Neuronal stem cell (in vitro differentiated cells): Measurements from ENCODE around the gene PROX1.

Source experiments
- DNase-seq: peaks from one replicate; pipeline ENCODE4 v3.0.0-alpha.2; 2013; ENCODE audit warnings: low spot score
- H2AFZ ChIP-seq: one replicate; pipeline ENCODE4 v1.6.1; 2013; ENCODE audit warnings: mild to moderate bottlenecking, low read length, inconsistent platforms
- H2AK5ac ChIP-seq: 2 replicates; pipeline ENCODE4 v1.6.1; 2013; ENCODE audit warnings: low read depth, mild to moderate bottlenecking, inconsistent platforms, low read length, moderate library complexity, mixed read lengths
- H2BK120ac ChIP-seq: 2 replicates; pipeline ENCODE4 v1.6.1; 2013; ENCODE audit warnings: low read depth, mild to moderate bottlenecking, inconsistent platforms, low read length, moderate library complexity, mixed read lengths
- H2BK12ac ChIP-seq: one replicate; pipeline ENCODE4 v1.6.1; 2013; ENCODE audit warnings: low read length, inconsistent platforms
- H2BK15ac ChIP-seq: 2 replicates; pipeline ENCODE4 v1.6.1; 2013; ENCODE audit warnings: mild to moderate bottlenecking, low read length, inconsistent platforms, mixed read lengths
- H2BK5ac ChIP-seq: one replicate; pipeline ENCODE4 v1.6.1; 2013; ENCODE audit warnings: inconsistent platforms, mild to moderate bottlenecking, low read length, moderate library complexity
- H3K14ac ChIP-seq: one replicate; pipeline ENCODE4 v1.6.1; 2013; ENCODE audit warnings: low read length, inconsistent platforms
- H3K18ac ChIP-seq: 2 replicates; pipeline ENCODE4 v1.6.1; 2013; ENCODE audit warnings: low read length, inconsistent platforms
- H3K23ac ChIP-seq: 2 replicates; pipeline ENCODE4 v1.6.1; 2013; ENCODE audit warnings: low read depth, mild to moderate bottlenecking, mixed read lengths, low read length, inconsistent platforms; ENCODE audit not compliant: poor library complexity
- H3K27ac ChIP-seq: replicated peaks from 3 replicates; pipeline ENCODE4 v1.5.1; 2013; ENCODE audit warnings: low read length, inconsistent platforms
- H3K27me3 ChIP-seq, 3 experiments: 2 replicates each; pipeline ENCODE4 v1.6.1; 2013; ENCODE audit warnings: low read length in 3 of 3, mild to moderate bottlenecking in 2 of 3, inconsistent platforms in 1 of 3, low read depth in 1 of 3, mixed read lengths in 1 of 3, moderate library complexity in 1 of 3; ENCODE audit not compliant: control insufficient read depth in 3 of 3, insufficient read depth in 3 of 3
- H3K36me3 ChIP-seq, 2 donors: replicated peaks in 1 of 2; 2 replicates each; pipeline ENCODE4 v1.6.1; 2013; ENCODE audit warnings: low read length in 2 of 2; ENCODE audit not compliant: control insufficient read depth in 2 of 2, insufficient read depth in 2 of 2
- H3K4ac ChIP-seq: 2 replicates; pipeline ENCODE4 v1.6.1; 2013; ENCODE audit warnings: inconsistent platforms, mild to moderate bottlenecking, low read length, moderate library complexity
- H3K4me1 ChIP-seq, 2 donors: 1 replicate in 1 of 2; 2 replicates in 1 of 2; pipeline ENCODE4 v1.6.1; 2013; ENCODE audit warnings: low read length in 2 of 2, low read depth in 1 of 2; ENCODE audit not compliant: control insufficient read depth in 2 of 2, insufficient read depth in 1 of 2
- H3K4me2 ChIP-seq: one replicate; pipeline ENCODE4 v1.6.1; 2013; ENCODE audit warnings: mild to moderate bottlenecking, low read length, inconsistent platforms; ENCODE audit not compliant: insufficient read depth, poor library complexity, severe bottlenecking
- H3K4me3 ChIP-seq, 2 donors: 2 replicates each; pipeline ENCODE4 v1.5.1; 2013; ENCODE audit warnings: low read length in 2 of 2, mild to moderate bottlenecking in 2 of 2, inconsistent platforms in 1 of 2, moderate library complexity in 1 of 2
- H3K79me1 ChIP-seq: one replicate; pipeline ENCODE4 v1.6.1; 2013; ENCODE audit warnings: low read depth, mild to moderate bottlenecking, inconsistent platforms, low read length, moderate library complexity
- H3K9ac ChIP-seq: one replicate; pipeline ENCODE4 v1.6.1; 2013; ENCODE audit warnings: mild to moderate bottlenecking, low read depth, low read length, inconsistent platforms; ENCODE audit not compliant: poor library complexity
- H3K9me3 ChIP-seq, 2 donors: replicated peaks in 1 of 2; 2 replicates each; pipeline versions ENCODE3 to v1.6.1; 2013; ENCODE audit warnings: low read length in 2 of 2, mild to moderate bottlenecking in 2 of 2, inconsistent platforms in 1 of 2, low read depth in 1 of 2, mixed read lengths in 1 of 2, moderate library complexity in 1 of 2; ENCODE audit not compliant: control insufficient read depth in 2 of 2, insufficient read depth in 1 of 2
- H4K8ac ChIP-seq: one replicate; pipeline ENCODE4 v1.6.1; 2013; ENCODE audit warnings: low read depth, mild to moderate bottlenecking, inconsistent platforms, low read length, moderate library complexity
- H4K91ac ChIP-seq: one replicate; pipeline ENCODE4 v1.6.1; 2013; ENCODE audit warnings: low read length, low read depth, mild to moderate bottlenecking, inconsistent platforms; ENCODE audit not compliant: poor library complexity
- WGBS, 2 donors: extraction: QIAGEN DNeasy Blood & Tissue Kit; methylation state at CpG; one replicate each; pipeline ENCODE4 v1.1.7; 2013; ENCODE audit warnings: missing lambda C conversion rate in 2 of 2, mixed read lengths in 1 of 2; ENCODE audit not compliant: insufficient read length in 2 of 2, insufficient replicate concordance in 1 of 2; ENCODE audit errors: extremely low coverage in 2 of 2; 5-methylcytosine and 5-hydroxymethylcytosine counted together

PROX1 gene

DNA sequence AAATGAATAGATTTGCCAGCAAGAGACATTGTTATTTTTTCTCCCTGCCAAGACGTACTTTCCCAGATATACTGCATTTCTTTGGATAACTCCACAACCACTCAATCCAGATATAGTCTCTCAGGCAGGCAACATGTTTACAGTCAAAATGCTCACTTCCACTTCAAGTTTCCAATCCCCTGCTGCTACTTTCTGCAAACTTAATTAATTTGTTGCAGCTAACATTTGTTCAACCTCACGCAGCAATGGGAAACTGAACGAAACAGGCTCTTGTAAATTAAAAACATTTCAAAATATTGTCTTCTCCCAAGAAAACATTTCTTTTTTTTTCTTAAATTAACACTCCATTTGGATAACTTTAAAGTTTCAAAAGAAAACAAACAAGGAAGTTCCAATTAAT lies 45.7 kb upstream of the PROX1 start:
- Histone ChIP-seq H3K9ac (no peak overlapping the region), H3K4me1 (peaks cover 0 to 2% of the 10 kb centered on the region in 2 donors)
- WGBS, 2 donors, result no CpG with 5 or more reads among the region's 3 CpGs

DNA sequence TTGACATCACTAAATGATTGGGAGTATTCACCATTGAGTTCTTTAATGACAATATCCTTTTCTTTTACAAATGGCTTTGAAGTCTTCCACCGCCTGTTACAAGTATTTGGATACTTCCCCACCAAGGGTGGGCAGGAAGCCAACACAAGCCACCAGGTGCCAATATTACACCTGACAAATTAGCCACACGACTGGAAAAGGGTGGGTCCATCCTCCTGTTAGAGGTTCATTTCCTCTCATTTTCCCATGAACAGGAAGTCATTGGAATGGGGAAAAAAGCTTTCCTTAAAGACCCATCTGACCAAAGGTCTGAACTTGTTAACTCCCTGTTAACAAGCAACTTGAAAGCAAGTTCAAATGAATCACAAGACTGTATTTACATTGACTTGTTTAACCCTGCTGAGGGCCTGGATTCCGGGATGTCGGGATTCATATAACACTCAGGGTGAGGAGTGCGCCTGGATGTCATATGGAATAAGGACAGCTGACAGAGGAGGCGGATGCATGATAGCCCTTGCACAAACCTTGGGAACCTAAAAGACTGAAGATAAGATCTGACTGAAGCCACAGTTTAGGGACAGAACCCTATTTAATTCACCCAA lies 40.5 kb upstream of the PROX1 start:
- no peak overlapping the region for H4K8ac ChIP-seq
- no peaks in the 10 kb centered on the region for H3K9me3 ChIP-seq
- no peak overlapping the region for H3K4me2 ChIP-seq
- H3K4ac ChIP-seq, result no peak overlapping the region
- no peak overlapping the region for H3K23ac ChIP-seq
- no peaks in the 10 kb centered on the region for H3K36me3 ChIP-seq
- no peak overlapping the region for H2BK12ac ChIP-seq
- H3K14ac ChIP-seq, result no peak overlapping the region
- peaks cover 0 to 5% (median 0%) of the 10 kb centered on the region in 3 experiments for H3K27me3 ChIP-seq
- no peak overlapping the region for H2AK5ac ChIP-seq
- no peak overlapping the region for H2BK15ac ChIP-seq
- H2BK120ac ChIP-seq, result no peak overlapping the region
- no peak overlapping the region for H3K9ac ChIP-seq
- H2BK5ac ChIP-seq, result no peak overlapping the region
- H3K4me1 ChIP-seq, result peaks cover 0 to 2% of the 10 kb centered on the region in 2 donors
- peaks cover 1% of the 10 kb centered on the region for H3K79me1 ChIP-seq
- no peak overlapping the region for H3K4me3 ChIP-seq
- DNase-seq, result no peak
- H4K91ac ChIP-seq, result no peak overlapping the region
- no peak overlapping the region for H3K18ac ChIP-seq
- no peak overlapping the region for H2AFZ ChIP-seq
- WGBS, 2 donors, result no CpG with 5 or more reads among the region's 6 CpGs
- H3K27ac ChIP-seq, result no peak overlapping the region

More for the DNA sequence above, 45.7 kb upstream of the PROX1 start:
- H2AK5ac ChIP-seq, result no peak overlapping the region
- H2BK12ac ChIP-seq, result no peak overlapping the region
- H3K27ac ChIP-seq, result no peak overlapping the region
- no peak overlapping the region for H3K23ac ChIP-seq
- no peaks in the 10 kb centered on the region for H3K27me3 ChIP-seq
- no peak overlapping the region for H3K4ac ChIP-seq
- H3K79me1 ChIP-seq, result peaks cover 1% of the 10 kb centered on the region
- H3K18ac ChIP-seq, result no peak overlapping the region
- H3K4me2 ChIP-seq, result no peak overlapping the region
- H3K36me3 ChIP-seq, result no peaks in the 10 kb centered on the region
- no peak overlapping the region for H2AFZ ChIP-seq
- no peak overlapping the region for H3K14ac ChIP-seq
- H3K9me3 ChIP-seq, result no peaks in the 10 kb centered on the region
- no peak overlapping the region for H2BK15ac ChIP-seq
- H2BK5ac ChIP-seq, result no peak overlapping the region
- no peak overlapping the region for H3K4me3 ChIP-seq
- no peak overlapping the region for H4K91ac ChIP-seq
- no peak overlapping the region for H4K8ac ChIP-seq
- no peak for DNase-seq
- H2BK120ac ChIP-seq, result no peak overlapping the region

DNA sequence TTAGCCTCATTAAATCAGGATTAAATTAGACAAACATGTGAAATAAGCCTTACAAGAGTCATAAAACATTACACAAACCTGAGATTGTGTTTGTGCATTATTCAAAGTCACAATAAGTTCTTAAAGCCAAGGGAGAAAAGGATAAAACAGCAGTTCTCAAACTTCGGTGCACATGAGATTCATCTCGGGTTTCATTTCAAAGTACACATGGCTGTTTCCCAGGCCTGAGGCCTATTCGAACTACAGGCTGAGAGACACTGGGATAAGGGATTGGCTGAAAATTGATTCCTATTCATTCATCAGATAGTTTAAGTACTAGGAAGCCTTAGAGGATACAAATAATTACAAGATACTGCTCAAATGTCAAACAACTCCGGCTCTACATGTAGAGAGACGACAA lies 35.9 kb upstream of the PROX1 start:
- H2BK15ac ChIP-seq, result no peak overlapping the region
- no peak overlapping the region for H2AK5ac ChIP-seq
- no peaks in the 10 kb centered on the region for H3K36me3 ChIP-seq
- H3K27ac ChIP-seq, result no peak overlapping the region
- no peak overlapping the region for H2BK120ac ChIP-seq
- no peak overlapping the region for H3K18ac ChIP-seq
- H2BK12ac ChIP-seq, result no peak overlapping the region
- H2BK5ac ChIP-seq, result no peak overlapping the region
- H3K9me3 ChIP-seq, result no peaks in the 10 kb centered on the region
- H2AFZ ChIP-seq, result no peak overlapping the region
- peaks cover 0 to 8% (median 0%) of the 10 kb centered on the region in 3 experiments for H3K27me3 ChIP-seq
- H4K8ac ChIP-seq, result no peak overlapping the region
- H3K79me1 ChIP-seq, result no peaks in the 10 kb centered on the region
- no peak overlapping the region for H3K9ac ChIP-seq
- H3K4me2 ChIP-seq, result no peak overlapping the region
- H3K4ac ChIP-seq, result no peak overlapping the region
- H4K91ac ChIP-seq, result no peak overlapping the region
- DNase-seq, result no peak
- H3K4me1 ChIP-seq, result no peaks in the 10 kb centered on the region
- no peak overlapping the region for H3K14ac ChIP-seq
- WGBS, 2 donors, result no CpG with 5 or more reads among the region's 5 CpGs
- H3K4me3 ChIP-seq, result no peak overlapping the region
- H3K23ac ChIP-seq, result no peak overlapping the region

DNA sequence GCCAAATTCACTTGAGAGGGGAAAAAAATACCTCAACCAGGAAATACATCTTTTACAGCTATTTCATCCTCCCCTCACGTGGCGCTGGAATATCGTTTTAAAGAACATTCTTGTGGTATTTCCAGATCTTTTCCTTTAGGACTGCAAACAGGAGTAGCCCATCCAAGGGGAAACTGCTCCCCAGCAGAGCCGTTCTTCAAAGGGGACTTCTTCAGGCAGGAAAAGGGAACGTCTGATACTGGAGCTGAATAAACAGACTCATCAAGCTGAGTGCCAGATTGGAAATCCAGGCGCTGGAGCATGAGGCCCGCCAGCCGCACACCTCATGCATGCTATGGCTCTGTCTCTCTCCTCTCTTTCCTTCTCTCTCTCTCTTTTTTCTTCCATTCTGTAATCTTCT lies 34.0 kb upstream of the PROX1 start:
- Histone ChIP-seq H3K27me3 (peaks cover 0 to 4% (median 0%) of the 10 kb centered on the region in 3 experiments), H3K4me2 (no peak overlapping the region), H3K14ac (no peak overlapping the region), H4K91ac (no peak overlapping the region), H3K79me1 (no peaks in the 10 kb centered on the region), H3K4ac (no peak overlapping the region), H3K27ac (no peak overlapping the region), H2AK5ac (no peak overlapping the region), H3K36me3 (no peaks in the 10 kb centered on the region), H3K4me3 (no peak overlapping the region), H3K9ac (no peak overlapping the region), H3K9me3 (no peaks in the 10 kb centered on the region), H2BK5ac (no peak overlapping the region), H2BK120ac (no peak overlapping the region), H3K18ac (no peak overlapping the region), H2BK12ac (no peak overlapping the region), H3K4me1 (no peaks in the 10 kb centered on the region), H3K23ac (no peak overlapping the region), H4K8ac (no peak overlapping the region), H2BK15ac (no peak overlapping the region), H2AFZ (no peak overlapping the region)
- DNase-seq, result no peak
- no CpG with 5 or more reads among the region's 8 CpGs for WGBS, 2 donors
